Progenitor cell of endocrine pancreas (in vitro differentiated cells): ENCODE data around the gene TBCEL. TPM values are rescaled to one million over a fixed set of nuclear protein-coding genes. Genes with fewer than 3 reads are reported as not detected.

Experiments
- DNase-seq: peaks from one replicate; pipeline ENCODE4 v3.0.0; 2021; ENCODE audit warnings: low spot score; ENCODE audit not compliant: unreplicated experiment
- H3K27ac Mint-ChIP-seq: 2 replicates; pipeline ENCODE4 v1.8.0; 2021; ENCODE audit warnings: mild to moderate bottlenecking, moderate library complexity, mixed read lengths
- H3K27me3 Mint-ChIP-seq: 2 replicates; pipeline ENCODE4 v1.8.0; 2021; ENCODE audit warnings: mixed read lengths
- H3K36me3 Mint-ChIP-seq: 2 replicates; pipeline ENCODE4 v1.8.0; 2022; ENCODE audit warnings: mixed read lengths; ENCODE audit not compliant: insufficient read depth
- H3K4me1 Mint-ChIP-seq: 2 replicates; pipeline ENCODE4 v1.8.0; 2021; ENCODE audit warnings: low read depth, mixed read lengths
- H3K4me3 Mint-ChIP-seq: 2 replicates; pipeline ENCODE4 v1.8.0; 2021; ENCODE audit warnings: low read depth, mild to moderate bottlenecking, moderate library complexity, mixed read lengths
- H3K9me3 Mint-ChIP-seq: 2 replicates; pipeline ENCODE4 v1.8.0; 2021; ENCODE audit warnings: low read depth, mixed read lengths
- CTCF ChIP-seq: fragments of 200-600 bp; sonication (generic); IDR thresholded peaks from one replicate; pipeline ENCODE4 v1.5.0; 2021; ENCODE audit warnings: antibody characterized with exemption, mild to moderate bottlenecking; ENCODE audit not compliant: unreplicated experiment
- total RNA-seq: library from RNA; stranded (reverse); gene quantifications from 2 replicates; pipeline ENCODE4 v1.2.1, GENCODE V29; 2021

TBCEL gene
- total RNA-seq, 1 donor from 2014 or later: 28.6 TPM

- Mint-ChIP-seq H3K9me3 (peaks cover 6% of the 10 kb centered on the region), H3K4me1 (peaks cover 2% of the 10 kb centered on the region), H3K27ac (no peak overlapping the region), H3K4me3 (no peak overlapping the region), H3K27me3 (no peaks in the 10 kb centered on the region), H3K36me3 (peaks cover 11% of the 10 kb centered on the region)
- no peak for DNase-seq
- TF ChIP-seq CTCF: peak; percentile 40
Observed at GRCh38 chr11:121119440-121119839, 95.5 kb downstream of the TBCEL start.

- no peak for TF ChIP-seq CTCF
- DNase-seq: no peak
- H3K27me3 Mint-ChIP-seq: no peaks in the 10 kb centered on the region
- H3K9me3 Mint-ChIP-seq: peaks cover 6% of the 10 kb centered on the region
- H3K36me3 Mint-ChIP-seq: peaks cover 11% of the 10 kb centered on the region
- H3K27ac Mint-ChIP-seq: no peak overlapping the region
- H3K4me3 Mint-ChIP-seq: no peak overlapping the region
- peaks cover 2% of the 10 kb centered on the region for H3K4me1 Mint-ChIP-seq
Observed at GRCh38 chr11:121122328-121122727, 98.4 kb downstream of the TBCEL start.

- Mint-ChIP-seq H3K9me3 (peaks cover 6% of the 10 kb centered on the region), H3K4me3 (no peak overlapping the region), H3K27ac (no peak overlapping the region), H3K36me3 (peaks cover 11% of the 10 kb centered on the region), H3K27me3 (no peaks in the 10 kb centered on the region), H3K4me1 (no peaks in the 10 kb centered on the region)
- no peak for DNase-seq
- no peak for TF ChIP-seq CTCF
Observed at GRCh38 chr11:121123496-121124069, 99.7 kb downstream of the TBCEL start.

GRCh38 chr11:121127809-121128208, 103.9 kb downstream of the TBCEL start:
- H3K27ac Mint-ChIP-seq: no peak overlapping the region
- H3K9me3 Mint-ChIP-seq: peaks cover 4% of the 10 kb centered on the region
- TF ChIP-seq CTCF: no peak
- DNase-seq: no peak
- peaks cover 9% of the 10 kb centered on the region for H3K36me3 Mint-ChIP-seq
- no peaks in the 10 kb centered on the region for H3K27me3 Mint-ChIP-seq
- H3K4me3 Mint-ChIP-seq: no peak overlapping the region
- H3K4me1 Mint-ChIP-seq: no peaks in the 10 kb centered on the region

GRCh38 chr11:121129362-121130340, 105.7 kb downstream of the TBCEL start:
- no peak overlapping the region for H3K27ac Mint-ChIP-seq
- no peaks in the 10 kb centered on the region for H3K4me1 Mint-ChIP-seq
- no peak for TF ChIP-seq CTCF
- no peak for DNase-seq
- no peaks in the 10 kb centered on the region for H3K27me3 Mint-ChIP-seq
- H3K4me3 Mint-ChIP-seq: no peak overlapping the region
- H3K9me3 Mint-ChIP-seq: no peaks in the 10 kb centered on the region
- H3K36me3 Mint-ChIP-seq: peaks cover 3% of the 10 kb centered on the region
